GM20000 (cell line): Measurements from ENCODE around the gene PKM.

ENCODE experiments used
- DNase-seq: peaks from one replicate; pipeline ENCODE4 v3.0.0; 2012; ENCODE audit warnings: low spot score
- CTCF ChIP-seq: IDR thresholded peaks from 2 replicates; pipeline ENCODE4 v1.5.1; 2012; ENCODE audit warnings: mild to moderate bottlenecking, control low read depth; ENCODE audit errors: extremely low read depth, missing control alignments

PKM gene

GRCh38 chr15:72153269-72154000, 77.6 kb downstream of the PKM start:
- no peak for TF ChIP-seq CTCF

More at GRCh38 chr15:72153269-72154000, 77.6 kb downstream of the PKM start:
- DNase-seq = no peak
